Measurements from ENCODE around the gene KLK10. TPM values are rescaled to one million over a fixed set of nuclear protein-coding genes. Genes with fewer than 3 reads are reported as not detected.

Gene KLK10
- total RNA-seq, 4 donors from 2014 or later = 1.6 TPM; not detected in 3

- H3K4me1 ChIP-seq = no peaks in the 10 kb centered on the region
- intact Hi-C loops (cut with DNase I; ENCODE audit: low total_unique reads) (no loop called here), in situ Hi-C loops (cut with MboI; ENCODE audit: low sequenced_read_pairs in 4 of 4) (no loop called here)
- H3K36me3 ChIP-seq = no peaks in the 10 kb centered on the region
- H3K27me3 ChIP-seq = peaks cover 3 to 15% (median 5%) of the 10 kb centered on the region in 3 donors
- H3K4me3 ChIP-seq = no peak within 1 kb of the TSS
- no peak within 1 kb of the TSS for H3K27ac ChIP-seq
- DNase-seq (no peak), ATAC-seq (no peak)
- TF ChIP-seq CTCF (IDR thresholded peaks at IDR 0.05 in 4 of 5, conservative IDR thresholded peaks at IDR 0.05 in 1 of 5) (no peak), POLR2A (IDR thresholded peaks at IDR 0.05) (no peak)
- H3K9me3 ChIP-seq = no peaks in the 10 kb centered on the region
These were observed 18.0 kb downstream of the KLK10 start, which contains the start of gene KLK8 for GRCh38 chr19:51001515-51001914. KLK8 (minus strand) TSS chr19:51001604; CDS start chr19:51001167, 437 bp downstream.

GRCh38 chr19:51000981-51001380, 18.5 kb downstream of the KLK10 start:
- Histone ChIP-seq H3K9me3 (no peaks in the 10 kb centered on the region), H3K4me1 (no peaks in the 10 kb centered on the region), H3K36me3 (no peaks in the 10 kb centered on the region), H3K27me3 (peaks cover 3 to 15% (median 5%) of the 10 kb centered on the region in 3 donors), H3K27ac (no peak overlapping the region), H3K4me3 (no peak overlapping the region)
- TF ChIP-seq POLR2A (IDR thresholded peaks at IDR 0.05) = no peak
- no peak for TF ChIP-seq CTCF (IDR thresholded peaks at IDR 0.05 in 4 of 5, conservative IDR thresholded peaks at IDR 0.05 in 1 of 5)
- DNase-seq = no peak
- no peak for ATAC-seq
- in situ Hi-C loops (cut with MboI; ENCODE audit: low sequenced_read_pairs in 4 of 4) = no loop called here
- intact Hi-C loops (cut with DNase I; ENCODE audit: low total_unique reads) = no loop called here

GRCh38 chr19:51000426-51000825, 19.1 kb downstream of the KLK10 start:
- peaks cover 3 to 15% (median 5%) of the 10 kb centered on the region in 3 donors for H3K27me3 ChIP-seq
- no peak overlapping the region for H3K4me3 ChIP-seq
- no peaks in the 10 kb centered on the region for H3K36me3 ChIP-seq
- H3K9me3 ChIP-seq = no peaks in the 10 kb centered on the region
- DNase-seq (no peak), ATAC-seq (no peak)
- TF ChIP-seq POLR2A (IDR thresholded peaks at IDR 0.05) = no peak
- TF ChIP-seq CTCF (IDR thresholded peaks at IDR 0.05 in 4 of 5, conservative IDR thresholded peaks at IDR 0.05 in 1 of 5) = no peak
- H3K27ac ChIP-seq = no peak overlapping the region
- in situ Hi-C loops (cut with MboI; ENCODE audit: low sequenced_read_pairs in 4 of 4) (no loop called here), intact Hi-C loops (cut with DNase I; ENCODE audit: low total_unique reads) (no loop called here)
- no peaks in the 10 kb centered on the region for H3K4me1 ChIP-seq

- Histone ChIP-seq H3K4me3 (no peak overlapping the region), H3K4me1 (no peaks in the 10 kb centered on the region), H3K27ac (no peak overlapping the region), H3K9me3 (no peaks in the 10 kb centered on the region), H3K27me3 (peaks cover 3 to 15% (median 5%) of the 10 kb centered on the region in 3 donors), H3K36me3 (no peaks in the 10 kb centered on the region)
- intact Hi-C loops (cut with DNase I; ENCODE audit: low total_unique reads) (no loop called here), in situ Hi-C loops (cut with MboI; ENCODE audit: low sequenced_read_pairs in 4 of 4) (no loop called here)
- TF ChIP-seq POLR2A (IDR thresholded peaks at IDR 0.05) (no peak), CTCF (IDR thresholded peaks at IDR 0.05 in 4 of 5, conservative IDR thresholded peaks at IDR 0.05 in 1 of 5) (no peak)
- ATAC-seq (no peak), DNase-seq (no peak)
These were observed 20.8 kb downstream of the KLK10 start for GRCh38 chr19:50998686-50999085.

GRCh38 chr19:50998061-50998460, 21.4 kb downstream of the KLK10 start:
- no peaks in the 10 kb centered on the region for H3K9me3 ChIP-seq
- H3K36me3 ChIP-seq = no peaks in the 10 kb centered on the region
- H3K4me1 ChIP-seq = no peaks in the 10 kb centered on the region
- H3K27me3 ChIP-seq = peaks cover 3 to 15% (median 5%) of the 10 kb centered on the region in 3 donors
- in situ Hi-C loops (cut with MboI; ENCODE audit: low sequenced_read_pairs in 4 of 4) (no loop called here), intact Hi-C loops (cut with DNase I; ENCODE audit: low total_unique reads) (no loop called here)
- DNase-seq = no peak
- no peak overlapping the region for H3K27ac ChIP-seq
- H3K4me3 ChIP-seq = no peak overlapping the region
- no peak for TF ChIP-seq CTCF (IDR thresholded peaks at IDR 0.05 in 4 of 5, conservative IDR thresholded peaks at IDR 0.05 in 1 of 5)
- TF ChIP-seq POLR2A (IDR thresholded peaks at IDR 0.05) = no peak
- no peak for ATAC-seq
